Stimulated activated CD8-positive, alpha-beta memory T cell treated with anti-CD3 and anti-CD28 coated beads, Interleukin-15, amount 100 ng/mL, for 1 hour (primary cell): Measurements from ENCODE around the gene TLE5.
"Not testable (repeated sequence)": the region's sequence is repeated elsewhere in the genome, so short reads cannot be mapped to it uniquely, and the experiment has no call there.

Experiments
- DNase-seq: peaks from one replicate; pipeline ENCODE4 v3.0.0-alpha.2; 2020; ENCODE audit warnings: low read depth

Gene TLE5

DNA sequence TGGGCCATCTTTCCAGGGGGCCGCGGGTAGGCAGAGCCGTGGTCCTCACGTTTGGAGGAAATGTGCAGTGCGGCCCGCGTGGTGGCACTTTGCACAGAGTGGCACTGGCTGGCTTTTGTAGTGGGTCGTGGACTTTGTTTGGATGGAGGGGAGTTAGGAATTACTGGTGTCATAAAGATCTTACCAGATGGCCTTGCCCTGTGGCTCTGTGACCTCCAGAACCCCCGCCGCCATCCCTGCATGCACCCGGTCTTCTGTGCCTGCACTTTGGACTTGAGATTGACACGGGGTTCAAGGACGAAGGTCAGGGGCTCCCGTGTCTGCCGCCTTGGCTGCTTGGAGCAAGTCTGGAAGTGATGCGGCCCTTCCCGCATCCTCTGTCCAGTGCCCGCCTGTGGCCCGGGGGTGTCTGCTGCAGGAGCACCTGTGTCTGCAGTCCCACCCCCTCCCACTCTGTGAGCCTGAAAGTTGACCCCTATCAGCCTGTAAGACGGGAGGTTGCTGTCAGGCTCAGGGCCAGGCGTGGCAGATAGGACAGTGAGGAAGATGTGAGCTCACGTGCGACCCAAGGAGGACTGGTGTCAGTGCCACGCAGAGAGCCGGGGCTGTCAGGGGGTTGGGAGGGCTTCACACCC lies 34.1 kb upstream of the TLE5 start:
- no peak for DNase-seq

GRCh38 chr19:3095441-3096191 lies 33.3 kb upstream of the TLE5 start:
- peak; percentile 6 for DNase-seq

DNA sequence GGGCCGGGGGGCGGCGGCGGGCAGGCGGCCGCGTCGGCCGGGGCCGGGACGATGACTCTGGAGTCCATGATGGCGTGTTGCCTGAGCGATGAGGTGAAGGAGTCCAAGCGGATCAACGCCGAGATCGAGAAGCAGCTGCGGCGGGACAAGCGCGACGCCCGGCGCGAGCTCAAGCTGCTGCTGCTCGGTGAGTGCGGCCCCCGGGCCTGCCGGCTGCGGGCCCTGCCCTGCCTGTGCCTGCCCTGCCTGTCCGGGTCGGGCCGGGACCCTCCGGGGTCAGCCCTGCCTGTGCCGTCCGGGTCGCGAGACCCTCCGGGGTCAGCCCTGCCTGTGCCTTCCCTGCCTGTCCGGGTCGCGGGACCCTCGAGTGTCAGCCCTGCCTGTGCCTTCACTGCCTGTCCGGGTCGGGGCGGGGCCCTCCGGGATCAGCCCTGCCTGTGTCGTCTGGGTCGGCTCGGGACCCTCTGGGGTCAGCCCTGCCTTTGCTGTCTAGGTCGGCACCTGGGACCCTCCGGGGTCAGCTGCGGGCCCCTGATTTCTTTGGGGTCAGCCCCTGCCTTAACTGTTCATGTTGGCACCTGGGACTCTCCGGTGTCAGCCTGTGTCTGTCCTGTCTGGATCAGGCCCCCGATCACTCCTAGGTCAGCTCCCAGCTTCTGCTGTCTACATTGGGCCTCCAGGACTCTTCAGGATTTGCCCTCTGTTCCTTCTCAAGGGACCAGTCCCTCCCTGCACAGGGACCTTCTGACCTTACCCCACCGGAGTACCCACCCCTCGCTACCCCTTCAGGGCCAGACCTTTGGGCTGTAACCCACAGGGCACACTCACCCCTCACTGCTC lies 32.5 kb upstream of the TLE5 start:
- DNase-seq = no peak

GRCh38 chr19:3089299-3089855 lies 27.1 kb upstream of the TLE5 start:
- not testable (repeated sequence) for DNase-seq

DNA sequence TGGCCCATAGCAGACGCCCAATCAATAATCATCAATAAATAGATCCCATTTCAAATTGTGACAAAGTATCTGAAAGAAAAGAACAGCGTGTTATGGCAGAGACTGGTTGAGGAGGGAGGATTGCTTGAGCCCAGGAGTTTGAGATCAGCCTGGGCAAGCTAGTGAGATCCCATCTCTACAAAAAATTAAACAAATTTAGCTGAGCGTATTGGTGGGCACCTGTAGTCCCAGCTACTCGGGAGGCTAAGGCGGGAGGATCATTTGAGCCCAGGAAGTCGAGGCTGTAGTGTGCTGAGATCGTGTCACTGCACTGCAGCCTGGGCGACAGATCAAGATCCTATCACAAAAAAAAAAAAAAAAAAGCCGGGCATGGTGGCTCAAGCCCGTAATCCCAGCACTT lies 25.5 kb upstream of the TLE5 start:
- no peak for DNase-seq

DNA sequence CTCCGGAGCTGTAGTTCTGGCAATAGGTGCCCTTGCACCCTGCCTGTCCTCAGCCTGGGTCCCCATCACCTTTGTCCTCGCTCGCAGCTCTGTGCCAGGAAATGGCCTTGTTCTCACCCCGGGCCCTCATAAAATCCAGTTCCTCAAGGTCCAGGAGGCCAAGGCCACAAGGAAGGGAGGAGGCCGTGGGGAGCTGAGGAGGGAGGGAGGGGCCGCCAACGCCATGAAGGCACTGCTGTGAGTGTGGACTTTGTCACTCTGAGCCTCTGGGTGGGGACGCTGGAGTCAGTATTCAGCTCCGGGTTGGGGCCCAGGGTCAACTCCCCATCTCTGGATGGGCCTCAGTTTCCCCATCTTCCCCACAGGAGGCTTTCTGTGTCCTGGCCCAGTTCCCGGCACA lies 22.6 kb upstream of the TLE5 start:
- no peak for DNase-seq

DNA sequence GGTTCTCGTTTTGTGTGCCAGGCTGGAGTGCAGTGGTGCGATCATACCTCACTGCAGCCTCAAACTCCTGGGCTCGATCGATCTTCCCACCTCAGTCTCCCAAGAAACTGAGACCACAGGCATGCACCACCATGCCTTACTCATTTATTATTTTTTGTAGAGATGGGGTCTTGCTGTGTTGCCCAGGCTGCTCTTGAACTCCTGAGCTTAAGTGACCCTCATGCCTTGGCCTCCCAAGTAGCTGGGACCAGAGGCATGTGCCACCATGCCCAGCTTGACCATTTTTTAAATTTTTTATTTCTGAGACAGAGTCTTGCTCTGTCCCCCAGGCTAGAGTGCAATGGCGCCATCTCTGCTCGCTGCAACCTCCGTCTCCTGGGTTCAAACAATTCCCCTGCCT lies 21.7 kb upstream of the TLE5 start:
- no peak for DNase-seq

DNA sequence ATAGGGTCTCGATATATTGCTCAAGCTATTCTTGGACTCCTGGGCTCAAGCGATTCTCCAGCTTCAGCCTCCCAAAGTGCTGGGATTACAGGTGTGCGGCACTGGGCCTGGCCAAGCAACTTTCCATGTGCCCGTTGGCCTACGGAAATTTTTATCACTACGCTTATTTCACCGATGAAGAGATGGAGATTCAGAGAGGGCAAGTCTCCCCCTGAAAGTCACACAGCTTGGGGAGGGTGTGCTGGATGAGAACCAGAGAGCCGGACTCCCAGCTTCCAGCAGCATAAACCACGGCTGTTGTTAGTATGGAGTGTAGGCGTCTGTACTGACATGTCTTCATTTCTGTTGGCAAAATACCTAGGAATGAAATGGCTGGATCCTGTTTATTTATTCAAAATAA lies 20.0 kb upstream of the TLE5 start:
- no peak for DNase-seq

DNA sequence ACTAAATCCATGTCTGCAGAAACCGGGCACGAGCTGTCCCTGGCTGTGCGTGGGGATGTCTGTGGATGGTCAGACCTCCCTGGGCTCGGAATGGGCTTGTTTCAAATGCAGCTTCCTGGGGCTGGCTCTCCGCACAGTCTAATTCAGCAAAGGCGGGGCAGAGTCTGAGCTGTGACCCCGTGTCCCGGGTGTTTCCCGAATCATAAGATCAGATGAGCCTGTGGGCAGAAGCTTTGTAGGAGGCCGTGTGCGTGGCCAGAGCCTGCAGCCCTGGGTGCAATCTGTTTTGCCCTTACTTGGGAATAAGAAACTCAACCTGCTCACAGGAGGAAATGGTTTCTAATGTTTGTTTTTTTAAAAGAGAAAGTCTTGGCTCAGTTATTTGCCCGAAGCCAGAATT lies 18.0 kb upstream of the TLE5 start:
- no peak for DNase-seq

DNA sequence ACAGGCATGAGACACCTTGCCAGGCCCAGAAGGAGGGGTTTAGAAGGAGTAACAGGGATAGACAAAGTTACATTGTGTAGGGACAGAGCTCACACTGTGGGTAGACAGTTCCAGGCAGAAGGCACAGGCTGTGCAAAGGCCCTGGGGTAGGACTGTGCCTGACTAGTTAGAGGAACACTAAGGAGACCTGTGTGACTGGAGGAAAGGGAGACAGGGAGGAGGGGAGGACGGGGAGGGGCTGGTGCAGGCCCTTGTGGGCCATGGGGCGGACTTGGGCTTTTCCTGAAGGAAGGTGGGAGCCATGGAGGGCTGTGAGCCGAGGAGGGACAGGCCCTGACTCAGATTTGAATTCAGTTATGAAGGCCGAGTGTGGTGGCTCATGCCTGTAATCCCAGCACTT lies 17.3 kb upstream of the TLE5 start:
- no peak for DNase-seq

- DNase-seq = peak; percentile 68
Observed at GRCh38 chr19:3075605-3076431, 13.5 kb upstream of the TLE5 start.

- no peak for DNase-seq
Observed at GRCh38 chr19:3073931-3074595, 11.8 kb upstream of the TLE5 start.

- no peak for DNase-seq
Observed at GRCh38 chr19:3073159-3073563, 10.9 kb upstream of the TLE5 start.

DNA sequence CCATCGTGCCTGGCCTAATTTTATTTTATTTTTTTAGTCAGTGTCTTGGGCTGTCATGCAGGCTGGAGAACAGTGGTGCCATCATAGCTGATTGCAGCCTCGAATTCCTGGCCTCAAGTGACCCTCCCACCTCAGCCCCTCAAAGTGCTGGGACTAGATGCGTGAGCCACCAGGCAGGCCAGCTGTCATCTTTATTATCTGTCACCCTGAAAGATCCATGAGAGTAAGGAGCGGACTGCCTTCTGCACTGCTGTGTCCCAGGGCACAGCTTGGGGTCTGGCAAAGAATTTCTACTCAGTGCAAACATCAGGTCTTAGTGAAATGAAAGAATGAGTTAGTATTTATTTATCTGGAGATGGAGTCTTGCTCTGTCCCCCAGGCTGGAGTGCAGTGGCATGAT lies 9.5 kb upstream of the TLE5 start:
- no peak for DNase-seq

DNA sequence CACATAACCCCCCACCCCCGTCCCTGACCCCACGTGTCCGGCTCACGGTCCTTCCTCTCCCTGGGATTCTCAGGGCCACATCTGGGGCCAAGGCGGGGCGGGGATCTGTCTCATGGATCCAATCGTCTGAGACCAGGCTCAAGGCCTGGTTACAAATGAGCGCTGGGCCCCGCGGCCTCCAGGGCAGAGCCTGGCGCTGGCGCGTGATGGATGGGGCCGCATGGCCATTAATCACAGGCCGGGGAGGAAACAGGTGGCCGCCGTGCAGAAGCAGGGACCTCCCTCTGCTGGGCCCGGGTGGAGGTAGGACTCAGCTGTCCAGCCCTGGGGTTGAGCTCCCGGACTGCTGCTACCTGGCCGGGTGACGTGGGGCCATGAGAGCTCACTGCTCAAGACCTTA lies 5.8 kb upstream of the TLE5 start:
- no peak for DNase-seq

GRCh38 chr19:3067563-3067962 lies 5.3 kb upstream of the TLE5 start:
- DNase-seq = no peak

GRCh38 chr19:3066482-3067049 lies 4.3 kb upstream of the TLE5 start:
- no peak for DNase-seq

GRCh38 chr19:3065675-3066357 lies 3.5 kb upstream of the TLE5 start:
- no peak for DNase-seq

GRCh38 chr19:3064011-3064330 lies 1.7 kb upstream of the TLE5 start:
- no peak for DNase-seq
